Tibial nerve (tissue), 4 donors: ENCODE results near the gene RAB11FIP2. TPM values are rescaled to one million over a fixed set of nuclear protein-coding genes. Genes with fewer than 3 reads are reported as not detected.

Source experiments
- DNase-seq, 2 donors: peaks; one replicate each; pipeline ENCODE4 v3.0.0-alpha.2; 2019; ENCODE audit warnings: low spot score in 2 of 2
- H3K27ac ChIP-seq, 4 donors: fragments of 200-600 bp; sonication (generic) in 3 of 4; one replicate each; pipeline ENCODE4 v1.5.1; 2017 to 2019; ENCODE audit warnings: mild to moderate bottlenecking in 1 of 4
- H3K27me3 ChIP-seq, 2 donors: fragments of 200-600 bp; sonication (generic) in 1 of 2; one replicate each; pipeline versions ENCODE4 v1.5.1 to v1.6.0; 2017 to 2019
- H3K36me3 ChIP-seq, 3 donors: fragments of 200-600 bp; sonication (generic); one replicate each; pipeline ENCODE4 v1.5.1; 2018 to 2019
- H3K4me1 ChIP-seq, 4 donors: fragments of 200-600 bp; sonication (generic) in 3 of 4; one replicate each; pipeline ENCODE4 v1.5.1; 2017 to 2019
- H3K4me3 ChIP-seq, 4 donors: fragments of 200-600 bp; sonication (generic) in 3 of 4; one replicate each; pipeline ENCODE4 v1.5.1; 2017 to 2019; ENCODE audit warnings: mild to moderate bottlenecking in 1 of 4, moderate library complexity in 1 of 4
- H3K9me3 ChIP-seq, 4 donors: fragments of 200-600 bp; sonication (generic) in 3 of 4; one replicate each; pipeline ENCODE4 v1.5.1; 2017 to 2019
- CTCF ChIP-seq, 5 experiments: fragments of 200-600 bp in 3 of 5; fragments of 450-650 bp in 2 of 5; sonication (generic) in 3 of 5; IDR thresholded peaks; one replicate each; pipeline ENCODE4 v1.5.1; 2016 to 2019; ENCODE audit warnings: antibody characterized with exemption in 5 of 5, mild to moderate bottlenecking in 3 of 5, moderate library complexity in 2 of 5
- EP300 ChIP-seq, 2 donors: sonication (generic); formaldehyde crosslinking; IDR thresholded peaks; one replicate each; pipeline ENCODE4 v1.6.1; 2017; ENCODE audit warnings: antibody characterized with exemption in 2 of 2, mild to moderate bottlenecking in 1 of 2
- POLR2A ChIP-seq, 2 donors: fragments of 450-650 bp; IDR thresholded peaks; one replicate each; pipeline ENCODE4 v1.6.1; 2017; ENCODE audit warnings: antibody characterized with exemption in 2 of 2, mild to moderate bottlenecking in 2 of 2, moderate library complexity in 2 of 2
- WGBS, 2 donors: methylation state at CpG; one replicate each; pipeline ENCODE4 v1.1.5; 2018; 5-methylcytosine and 5-hydroxymethylcytosine counted together
- total RNA-seq, 4 donors: library from RNA; depleted of rRNA; stranded (reverse); fragments of >200 nt; gene quantifications; one replicate each; pipeline ENCODE4 v1.1.0, GENCODE V29; 2016

Gene RAB11FIP2
- total RNA-seq, 4 donors from 2014 or later: 21.3 to 35.5 (median 30.0) TPM

DNA sequence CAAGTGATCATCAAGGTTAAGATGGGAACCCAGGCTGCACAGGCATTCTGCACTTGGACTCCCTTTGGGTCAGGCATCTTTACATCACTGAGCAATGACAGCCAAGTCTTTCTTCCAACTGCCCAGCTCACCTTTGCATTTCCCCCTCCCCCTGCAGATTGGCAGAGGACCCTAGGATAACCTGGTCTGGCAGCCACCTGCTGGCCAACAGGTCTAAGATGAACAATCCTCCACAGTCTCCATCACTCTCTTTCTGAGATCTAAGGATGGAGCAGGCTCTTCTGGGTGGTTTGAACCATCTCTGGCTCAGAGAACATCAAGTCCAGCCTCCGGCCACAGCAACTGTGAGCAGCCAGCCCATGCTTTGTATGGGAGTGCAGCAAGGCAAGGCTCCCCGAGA lies 75.8 kb downstream of the RAB11FIP2 start:
- H3K4me3 ChIP-seq: no peak overlapping the region
- TF ChIP-seq CTCF (IDR thresholded peaks at IDR 0.05) (no peak), POLR2A (IDR thresholded peaks at IDR 0.05) (no peak), EP300 (IDR thresholded peaks at IDR 0.05) (no peak)
- H3K27me3 ChIP-seq: no peaks in the 10 kb centered on the region
- DNase-seq: no peak
- H3K9me3 ChIP-seq: no peaks in the 10 kb centered on the region
- no peaks in the 10 kb centered on the region for H3K4me1 ChIP-seq
- no peaks in the 10 kb centered on the region for H3K36me3 ChIP-seq
- 96 to 100% methylated on average over 2 of the region's 2 CpGs for WGBS, 2 donors
- no peak overlapping the region for H3K27ac ChIP-seq

DNA sequence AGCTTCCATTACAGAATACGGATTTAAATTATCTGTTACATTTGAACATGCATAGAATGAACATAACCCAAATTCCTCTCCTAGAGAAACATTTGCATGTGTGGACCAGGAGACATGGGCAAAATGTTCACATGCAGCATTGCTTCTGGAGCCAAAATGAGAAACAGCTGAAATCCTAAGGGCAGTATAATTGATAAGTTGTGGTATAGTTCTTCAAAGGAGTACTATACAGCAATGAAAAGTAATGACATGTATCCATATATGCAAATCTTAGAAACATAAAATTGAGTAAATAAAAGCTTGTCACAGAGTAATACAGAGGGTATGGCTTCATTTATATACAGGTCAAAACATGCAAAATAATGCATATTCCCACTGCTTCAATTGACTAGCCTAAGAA lies 77.1 kb downstream of the RAB11FIP2 start:
- H3K27ac ChIP-seq: no peak overlapping the region
- DNase-seq: no peak
- H3K4me1 ChIP-seq: no peaks in the 10 kb centered on the region
- WGBS, 2 donors: 96 to 100% methylated on average over 1 of the region's 1 CpG
- no peaks in the 10 kb centered on the region for H3K9me3 ChIP-seq
- TF ChIP-seq POLR2A (IDR thresholded peaks at IDR 0.05) (no peak), EP300 (IDR thresholded peaks at IDR 0.05) (no peak), CTCF (IDR thresholded peaks at IDR 0.05) (no peak)
- no peaks in the 10 kb centered on the region for H3K27me3 ChIP-seq
- no peak overlapping the region for H3K4me3 ChIP-seq
- H3K36me3 ChIP-seq: no peaks in the 10 kb centered on the region

DNA sequence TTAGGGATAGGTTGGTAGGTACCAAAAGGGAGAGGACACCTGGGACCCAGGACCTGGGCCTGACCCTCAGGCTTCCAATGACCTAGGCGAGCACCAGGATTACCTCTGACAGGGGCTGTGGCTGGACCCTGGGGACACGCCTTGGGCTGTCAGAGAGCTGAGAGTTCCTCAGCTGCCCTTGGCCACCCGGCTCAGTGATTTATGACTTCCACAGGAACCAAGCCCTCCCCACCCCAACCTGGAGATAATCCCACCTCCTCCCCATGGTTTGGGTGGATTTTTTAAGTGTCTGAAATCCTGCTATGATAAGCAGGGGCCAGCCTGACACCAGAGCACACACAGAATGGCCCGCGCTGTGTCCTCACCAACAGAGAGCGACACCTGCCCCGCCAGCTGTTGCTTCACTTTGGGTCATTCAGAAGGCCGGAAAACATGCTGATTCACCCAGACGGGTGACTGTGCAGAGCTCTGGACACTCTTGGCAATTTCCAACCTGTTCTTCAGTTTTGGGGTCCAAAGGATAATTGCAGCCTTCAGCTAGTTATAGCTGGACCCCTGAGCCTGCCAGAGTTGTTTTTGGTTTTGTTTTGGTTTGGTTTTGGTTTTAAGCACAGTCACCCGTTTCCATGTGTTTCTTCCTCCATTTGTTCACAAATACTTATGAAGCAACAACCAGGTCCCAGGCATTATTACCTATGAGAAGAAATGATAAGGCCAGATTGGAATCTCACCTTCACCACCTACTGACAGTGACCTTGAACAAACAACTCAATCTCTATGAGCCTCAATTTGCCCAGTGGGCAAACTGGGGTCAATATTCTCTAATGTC lies 78.2 kb downstream of the RAB11FIP2 start:
- no peak for DNase-seq
- no peaks in the 10 kb centered on the region for H3K27me3 ChIP-seq
- H3K4me3 ChIP-seq: no peak overlapping the region
- no peak overlapping the region for H3K27ac ChIP-seq
- TF ChIP-seq EP300 (IDR thresholded peaks at IDR 0.05): no peak
- TF ChIP-seq POLR2A (IDR thresholded peaks at IDR 0.05): no peak
- no peak for TF ChIP-seq CTCF (IDR thresholded peaks at IDR 0.05)
- no peaks in the 10 kb centered on the region for H3K4me1 ChIP-seq
- no peaks in the 10 kb centered on the region for H3K36me3 ChIP-seq
- WGBS, 2 donors: 84% methylated on average over 10 of the region's 10 CpGs
- H3K9me3 ChIP-seq: no peaks in the 10 kb centered on the region

DNA sequence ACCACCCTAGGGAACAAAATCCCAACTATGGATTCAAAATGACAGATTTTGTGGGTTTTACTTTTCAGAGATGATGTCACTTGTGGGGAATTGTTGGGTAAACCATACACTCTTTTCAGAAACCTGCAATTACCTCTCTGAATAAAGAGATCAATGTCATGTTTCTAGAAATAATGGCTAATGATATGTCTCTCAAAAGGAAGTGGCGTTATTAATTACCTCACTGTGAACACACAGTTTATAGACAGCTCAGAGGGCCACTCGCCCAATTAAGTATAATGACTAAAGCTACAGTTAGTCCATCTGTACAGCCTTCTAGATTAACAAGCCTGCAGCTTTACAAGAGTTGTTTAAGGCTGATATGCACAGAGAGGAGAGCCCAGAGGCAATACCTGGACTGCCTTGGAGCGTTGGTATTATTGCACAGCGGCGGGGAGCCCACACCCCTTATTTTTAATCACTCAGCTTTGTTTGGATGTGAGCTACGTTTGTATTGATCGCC lies 79.5 kb downstream of the RAB11FIP2 start:
- DNase-seq: no peak
- Histone ChIP-seq H3K4me3 (no peak overlapping the region), H3K36me3 (no peaks in the 10 kb centered on the region), H3K4me1 (no peaks in the 10 kb centered on the region), H3K9me3 (no peaks in the 10 kb centered on the region), H3K27ac (no peak overlapping the region), H3K27me3 (no peaks in the 10 kb centered on the region)
- WGBS, 2 donors: 68 to 69% methylated on average over 7 of the region's 7 CpGs
- no peak for TF ChIP-seq POLR2A (IDR thresholded peaks at IDR 0.05)
- no peak for TF ChIP-seq EP300 (IDR thresholded peaks at IDR 0.05)
- no peak for TF ChIP-seq CTCF (IDR thresholded peaks at IDR 0.05)

- DNase-seq: no peak
- Histone ChIP-seq H3K27me3 (no peaks in the 10 kb centered on the region), H3K36me3 (no peaks in the 10 kb centered on the region), H3K4me1 (no peaks in the 10 kb centered on the region), H3K9me3 (no peaks in the 10 kb centered on the region), H3K4me3 (no peak overlapping the region), H3K27ac (no peak overlapping the region)
- TF ChIP-seq EP300 (IDR thresholded peaks at IDR 0.05): no peak
- TF ChIP-seq CTCF (IDR thresholded peaks at IDR 0.05): no peak
- TF ChIP-seq POLR2A (IDR thresholded peaks at IDR 0.05): no peak
- WGBS, 2 donors: 50 to 56% methylated on average over 2 of the region's 2 CpGs
These were observed 80.8 kb downstream of the RAB11FIP2 start for GRCh38 chr10:117965984-117966383.
